AG08395 (cell line): ENCODE results near the gene TCEANC.
"Not testable (repeated sequence)": the region's sequence is repeated elsewhere in the genome, so short reads cannot be mapped to it uniquely, and the experiment has no call there.

Experiments
- DNase-seq: peaks from one replicate; pipeline ENCODE4 v3.0.0; 2012; ENCODE audit warnings: mixed read lengths, low spot score

The TCEANC gene

GRCh38 chrX:13652850-13653693 is at the start of gene TCEANC:
Gene TCEANC, plus strand, starts transcription at chrX:13653141. Its CDS starts 9,368 bp downstream, at chrX:13662509.
- peak; percentile 99 for DNase-seq

GRCh38 chrX:13605611-13606010 is 47.3 kb upstream of the TCEANC start:
- DNase-seq = no peak

GRCh38 chrX:13607331-13607995 is 45.5 kb upstream of the TCEANC start:
- no peak for DNase-seq

- no peak for DNase-seq
Observed at GRCh38 chrX:13607996-13608365, 45.0 kb upstream of the TCEANC start.

- DNase-seq = no peak
Observed at GRCh38 chrX:13614154-13614553, 38.8 kb upstream of the TCEANC start.

GRCh38 chrX:13620207-13620606 is 32.7 kb upstream of the TCEANC start:
- DNase-seq = no peak

GRCh38 chrX:13622401-13622964 is 30.5 kb upstream of the TCEANC start:
- no peak for DNase-seq

GRCh38 chrX:13627306-13627705 is 25.6 kb upstream of the TCEANC start:
- no peak for DNase-seq

- not testable (repeated sequence) for DNase-seq
Observed at GRCh38 chrX:13637224-13637623, 15.7 kb upstream of the TCEANC start.

- no peak for DNase-seq
Observed at GRCh38 chrX:13638021-13638420, 14.9 kb upstream of the TCEANC start.

GRCh38 chrX:13638826-13639225 is 14.1 kb upstream of the TCEANC start:
- DNase-seq = no peak

- not testable (repeated sequence) for DNase-seq
Observed at GRCh38 chrX:13641684-13642083, 11.3 kb upstream of the TCEANC start.

- DNase-seq = no peak
Observed at GRCh38 chrX:13645464-13646153, 7.3 kb upstream of the TCEANC start.

GRCh38 chrX:13646154-13646549 is 6.8 kb upstream of the TCEANC start:
- peak; percentile 60 for DNase-seq

- no peak for DNase-seq
Observed at GRCh38 chrX:13647709-13648212, 5.2 kb upstream of the TCEANC start.

- not testable (repeated sequence) for DNase-seq
Observed at GRCh38 chrX:13648336-13648735, 4.6 kb upstream of the TCEANC start.

GRCh38 chrX:13649838-13650237 is 3.1 kb upstream of the TCEANC start:
- no peak for DNase-seq

GRCh38 chrX:13650318-13650717 is 2.6 kb upstream of the TCEANC start:
- no peak for DNase-seq

- no peak for DNase-seq
Observed at GRCh38 chrX:13651150-13651549, 1.8 kb upstream of the TCEANC start.

GRCh38 chrX:13652287-13652793 is 601 bp upstream of the TCEANC start:
- peak; percentile 70 for DNase-seq

- DNase-seq = no peak
Observed at GRCh38 chrX:13654116-13654515, 1.2 kb downstream of the TCEANC start.

GRCh38 chrX:13655674-13656073 is 2.7 kb downstream of the TCEANC start:
- no peak for DNase-seq
